Gastrocnemius medialis (tissue), 4 donors: Measurements from ENCODE around the gene CRHR1. TPM values are rescaled to one million over a fixed set of nuclear protein-coding genes. Genes with fewer than 3 reads are reported as not detected.

ENCODE experiments used
- ATAC-seq, 2 donors: fragments of 150-250 bp; one replicate each; pipeline ENCODE4 v1.9.1; 2016
- DNase-seq, 2 donors: peaks; one replicate each; pipeline ENCODE4 v3.0.0-alpha.2; 2019
- H3K27ac ChIP-seq, 4 donors: fragments of 200-600 bp; sonication (generic); 1 replicate in 1 of 4; 2 replicates in 3 of 4; pipeline ENCODE4 v1.5.1; 2016 to 2018; ENCODE audit warnings: mild to moderate bottlenecking in 2 of 4, moderate library complexity in 1 of 4
- H3K27me3 ChIP-seq, 3 donors: fragments of 200-600 bp; sonication (generic) in 2 of 3; 1 replicate in 1 of 3; 2 replicates in 2 of 3; pipeline versions ENCODE4 v1.5.1 to v1.6.0; 2016 to 2019; ENCODE audit warnings: mild to moderate bottlenecking in 1 of 3, moderate library complexity in 1 of 3
- H3K36me3 ChIP-seq, 2 donors: fragments of 200-600 bp; sonication (generic) in 1 of 2; one replicate each; pipeline ENCODE4 v1.5.1; 2017 to 2018
- H3K4me1 ChIP-seq, 2 donors: fragments of 200-600 bp; sonication (generic) in 1 of 2; one replicate each; pipeline ENCODE4 v1.5.1; 2016 to 2017; ENCODE audit warnings: mild to moderate bottlenecking in 2 of 2
- H3K4me3 ChIP-seq, 4 donors: fragments of 200-600 bp; sonication (generic) in 3 of 4; 1 replicate in 1 of 4; 2 replicates in 3 of 4; pipeline ENCODE4 v1.5.1; 2016 to 2019; ENCODE audit warnings: mild to moderate bottlenecking in 2 of 4
- H3K9me3 ChIP-seq, 3 donors: fragments of 200-600 bp; sonication (generic) in 2 of 3; 1 replicate in 1 of 3; 2 replicates in 2 of 3; pipeline ENCODE4 v1.5.1; 2016 to 2019
- CTCF ChIP-seq, 5 experiments: fragments of 450-650 bp in 3 of 5; fragments of 200-600 bp in 2 of 5; sonication (generic) in 2 of 5; IDR thresholded peaks in 4 of 5; conservative IDR thresholded peaks in 1 of 5; 1 replicate in 4 of 5; 2 replicates in 1 of 5; pipeline ENCODE4 v1.5.1; 2016 to 2019; ENCODE audit warnings: antibody characterized with exemption in 5 of 5, mild to moderate bottlenecking in 3 of 5, moderate library complexity in 3 of 5
- POLR2A ChIP-seq, 2 donors: fragments of 450-650 bp; IDR thresholded peaks; one replicate each; pipeline ENCODE4 v1.6.1; 2017; ENCODE audit warnings: antibody characterized with exemption in 2 of 2, mild to moderate bottlenecking in 2 of 2, moderate library complexity in 2 of 2
- in situ Hi-C, 4 donors: fragments of 200-750 bp; cut with MboI; loops; one replicate each; pipeline versions ENCODE4 v1.15.0 to v1.8.0; 2017; ENCODE audit warnings: low sequenced_read_pairs in 4 of 4
- intact Hi-C: fragments of 100-400 bp; cut with DNase I; formaldehyde crosslinking; loops from one replicate; pipeline ENCODE4 v1.15.1; 2023; ENCODE audit warnings: low total_unique reads
- total RNA-seq, 4 donors: library from RNA; depleted of rRNA; stranded (reverse); fragments of >200 nt; gene quantifications; one replicate each; pipeline versions ENCODE4 v1.1.0 to v1.2.3, GENCODE V29; 2016

CRHR1 gene
- total RNA-seq, 4 donors from 2014 or later: not detected

GRCh38 chr17:45783593-45784292, 377 bp upstream of the CRHR1 start:
- DNase-seq: no peak
- no peaks in the 10 kb centered on the region for H3K36me3 ChIP-seq
- in situ Hi-C loops (no loop called here), intact Hi-C loops (no loop called here)
- H3K9me3 ChIP-seq: no peaks in the 10 kb centered on the region
- TF ChIP-seq CTCF (IDR thresholded peaks at IDR 0.05 in 4 of 5, conservative IDR thresholded peaks at IDR 0.05 in 1 of 5): no peak
- no peak for TF ChIP-seq POLR2A (IDR thresholded peaks at IDR 0.05)
- peaks cover 26 to 40% (median 36%) of the 10 kb centered on the region in 3 donors for H3K27me3 ChIP-seq
- H3K4me1 ChIP-seq: peaks cover 9 to 19% of the 10 kb centered on the region in 2 donors
- no peak for ATAC-seq
- H3K27ac ChIP-seq: no peak overlapping the region
- H3K4me3 ChIP-seq: peak overlapping the region; percentile 55 to 65 (median 58)

- ATAC-seq: no peak
- intact Hi-C loops: no loop called here
- Histone ChIP-seq H3K27ac (no peak overlapping the region), H3K4me1 (peaks cover 9 to 19% of the 10 kb centered on the region in 2 donors), H3K27me3 (peaks cover 28 to 38% (median 35%) of the 10 kb centered on the region in 3 donors), H3K4me3 (peak overlapping the region; percentile 50 to 56 (median 56)), H3K36me3 (no peaks in the 10 kb centered on the region), H3K9me3 (no peaks in the 10 kb centered on the region)
- TF ChIP-seq CTCF (IDR thresholded peaks at IDR 0.05 in 4 of 5, conservative IDR thresholded peaks at IDR 0.05 in 1 of 5): no peak
- TF ChIP-seq POLR2A (IDR thresholded peaks at IDR 0.05): no peak
- no peak for DNase-seq
- in situ Hi-C loops: no loop called here
Observed at GRCh38 chr17:45784741-45785479, 790 bp downstream of the CRHR1 start.

GRCh38 chr17:45785480-45786193, 1.5 kb downstream of the CRHR1 start:
- Histone ChIP-seq H3K4me3 (peak overlapping the region; percentile 50 to 56 (median 56)), H3K27me3 (peaks cover 29 to 45% (median 35%) of the 10 kb centered on the region in 3 donors), H3K4me1 (peaks cover 9 to 19% of the 10 kb centered on the region in 2 donors), H3K27ac (no peak overlapping the region), H3K36me3 (no peaks in the 10 kb centered on the region), H3K9me3 (no peaks in the 10 kb centered on the region)
- no peak for DNase-seq
- no peak for ATAC-seq
- in situ Hi-C loops (no loop called here), intact Hi-C loops (no loop called here)
- TF ChIP-seq POLR2A (IDR thresholded peaks at IDR 0.05): no peak
- TF ChIP-seq CTCF (IDR thresholded peaks at IDR 0.05 in 4 of 5, conservative IDR thresholded peaks at IDR 0.05 in 1 of 5): no peak

- no peak overlapping the region for H3K27ac ChIP-seq
- no peaks in the 10 kb centered on the region for H3K9me3 ChIP-seq
- TF ChIP-seq POLR2A (IDR thresholded peaks at IDR 0.05) (no peak), CTCF (IDR thresholded peaks at IDR 0.05 in 4 of 5, conservative IDR thresholded peaks at IDR 0.05 in 1 of 5) (no peak)
- H3K4me1 ChIP-seq: peaks cover 9 to 19% of the 10 kb centered on the region in 2 donors
- ATAC-seq (no peak), DNase-seq (no peak)
- peaks cover 34 to 43% (median 35%) of the 10 kb centered on the region in 3 donors for H3K27me3 ChIP-seq
- intact Hi-C loops: no loop called here
- in situ Hi-C loops: no loop called here
- H3K36me3 ChIP-seq: no peaks in the 10 kb centered on the region
- H3K4me3 ChIP-seq: no peak overlapping the region
Observed at GRCh38 chr17:45786349-45786748, 2.2 kb downstream of the CRHR1 start.
